B cell (primary cell): ENCODE results near the gene TCP10L. TPM values are rescaled to one million over a fixed set of nuclear protein-coding genes. Genes with fewer than 3 reads are reported as not detected.

Experiments used
- ATAC-seq: fragments of 200-7000 bp; cut with Tn5 transposase; one replicate; pipeline ENCODE4 v1.10.0; 2021; ENCODE audit warnings: low read depth, mild to moderate bottlenecking, moderate number of reproducible peaks, moderate library complexity
- CTCF ChIA-PET: fragments of 350-600 bp; sonication (Branson Sonifier 250); formaldehyde crosslinking; loops from one replicate; lab custom pipeline; 2021; ENCODE audit warnings: antibody characterized with exemption, inconsistent platforms; lab: Charles Lee
- POLR2A ChIA-PET: fragments of 350-600 bp; sonication (Branson Sonifier 250); formaldehyde crosslinking; loops from one replicate; lab custom pipeline; 2021; ENCODE audit warnings: antibody characterized with exemption; lab: Charles Lee
- DNase-seq: peaks from one replicate; pipeline ENCODE4 v3.0.0; 2013
- H2AFZ ChIP-seq: 2 replicates; pipeline ENCODE4 v1.6.1; 2012; ENCODE audit warnings: mild to moderate bottlenecking, low read depth, low read length; ENCODE audit not compliant: insufficient read depth, poor library complexity, severe bottlenecking
- H3K27ac ChIP-seq, 2 donors: 1 replicate in 1 of 2; 2 replicates in 1 of 2; pipeline ENCODE4 v1.5.1; 2012 to 2013; ENCODE audit warnings: low read length in 2 of 2, mild to moderate bottlenecking in 2 of 2, moderate library complexity in 1 of 2
- H3K27me3 ChIP-seq, 4 experiments: fragments of 200-600 bp in 1 of 4; sonication (generic) in 1 of 4; replicated peaks in 1 of 4; 1 replicate in 2 of 4; 2 replicates in 2 of 4; pipeline versions ENCODE4 v1.6.1 to v1.7.0; 2013 to 2016; ENCODE audit warnings: low read length in 3 of 4, mild to moderate bottlenecking in 2 of 4, mixed read lengths in 1 of 4, moderate library complexity in 1 of 4; ENCODE audit not compliant: insufficient read depth in 4 of 4, control insufficient read depth in 3 of 4; ENCODE audit errors: control extremely low read depth in 1 of 4
- H3K36me3 ChIP-seq, 2 experiments: replicated peaks in 1 of 2; 1 replicate in 1 of 2; 2 replicates in 1 of 2; pipeline versions ENCODE4 v1.6.1 to v1.7.1; 2013; ENCODE audit warnings: low read length in 1 of 2; ENCODE audit not compliant: insufficient read depth in 2 of 2, control insufficient read depth in 1 of 2; ENCODE audit errors: control extremely low read depth in 1 of 2, extremely low read depth in 1 of 2
- H3K4me1 ChIP-seq, 2 donors: fragments of 200-600 bp in 1 of 2; sonication (generic) in 1 of 2; 1 replicate in 1 of 2; 2 replicates in 1 of 2; pipeline versions ENCODE4 v1.5.1 to v1.6.1; 2013 to 2017; ENCODE audit warnings: low read length in 2 of 2; ENCODE audit not compliant: control insufficient read depth in 2 of 2, insufficient read depth in 2 of 2
- H3K4me2 ChIP-seq: replicated peaks from 2 replicates; pipeline ENCODE3; 2012; ENCODE audit warnings: mild to moderate bottlenecking, low read depth, low read length; ENCODE audit not compliant: poor library complexity, severe bottlenecking
- H3K4me3 ChIP-seq, 5 experiments: fragments of 200-600 bp in 1 of 5; sonication (generic) in 1 of 5; 1 replicate in 3 of 5; 2 replicates in 2 of 5; pipeline versions ENCODE4 v1.5.1 to v1.7.0; 2011 to 2016; ENCODE audit warnings: low read length in 4 of 5, mild to moderate bottlenecking in 4 of 5, low read depth in 2 of 5, control low read depth in 1 of 5, moderate library complexity in 1 of 5; ENCODE audit not compliant: insufficient read depth in 1 of 5; ENCODE audit errors: control extremely low read depth in 1 of 5, extremely low read depth in 1 of 5
- H3K79me2 ChIP-seq: fragments of 200-600 bp; sonication (generic); one replicate; pipeline ENCODE4 v1.6.0; 2016; ENCODE audit warnings: low read length; ENCODE audit not compliant: control insufficient read depth, insufficient read depth
- H3K9ac ChIP-seq: fragments of 200-600 bp; sonication (generic); 2 replicates; pipeline ENCODE4 v1.6.1; 2017; ENCODE audit warnings: mild to moderate bottlenecking, low read length, moderate library complexity
- H3K9me3 ChIP-seq, 3 donors: one replicate each; pipeline versions ENCODE4 v1.6.1 to v1.7.1; 2013; ENCODE audit warnings: low read length in 2 of 3; ENCODE audit not compliant: control insufficient read depth in 2 of 3, insufficient read depth in 1 of 3; ENCODE audit errors: control extremely low read depth in 1 of 3
- H4K20me1 ChIP-seq: 2 replicates; pipeline ENCODE4 v1.6.0; 2012; ENCODE audit warnings: mild to moderate bottlenecking, low read length; ENCODE audit not compliant: insufficient read depth, control insufficient read depth, poor library complexity, severe bottlenecking
- H3K27ac Mint-ChIP-seq: one replicate; pipeline ENCODE4 v1.8.0; 2021; ENCODE audit warnings: mixed read lengths
- H3K27me3 Mint-ChIP-seq: one replicate; pipeline ENCODE4 v1.8.0; 2021; ENCODE audit warnings: mixed read lengths
- H3K4me1 Mint-ChIP-seq: one replicate; pipeline ENCODE4 v1.8.0; 2021; ENCODE audit warnings: mixed read lengths
- H3K4me3 Mint-ChIP-seq: one replicate; pipeline ENCODE4 v1.8.0; 2021; ENCODE audit warnings: mixed read lengths
- H3K9me3 Mint-ChIP-seq: one replicate; pipeline ENCODE4 v1.8.0; 2022; ENCODE audit warnings: mixed read lengths; ENCODE audit not compliant: insufficient read depth
- CTCF ChIP-seq: fragments of 200-600 bp; IDR thresholded peaks from one replicate; pipeline ENCODE4 v1.8.0; 2022; ENCODE audit warnings: antibody characterized with exemption, mild to moderate bottlenecking
- EZH2 ChIP-seq: IDR thresholded peaks from 2 replicates; pipeline ENCODE4 v1.6.1; 2012; ENCODE audit warnings: borderline replicate concordance, low read depth, mild to moderate bottlenecking, moderate library complexity, low read length; ENCODE audit not compliant: insufficient read depth, poor library complexity, severe bottlenecking
- WGBS: methylation state at CpG from one replicate; pipeline ENCODE4 v1.1.5; 2013; ENCODE audit warnings: missing lambda C conversion rate; ENCODE audit not compliant: insufficient coverage; 5-methylcytosine and 5-hydroxymethylcytosine counted together
- intact Hi-C: fragments of 100-400 bp; cut with micrococcal nuclease; formaldehyde crosslinking; loops from one replicate; pipeline ENCODE4 v1.10.0; 2022
- polyA plus RNA-seq: library from polyadenylated mRNA; depleted of rRNA; stranded (reverse); fragments of >200 nt; gene quantifications from 2 replicates; pipeline ENCODE4 v1.2.3, GENCODE V29; 2012
- total RNA-seq, 2 donors: library from RNA; stranded (reverse); fragments of 120-200 nt in 1 of 2; gene quantifications; 1 replicate in 1 of 2; 2 replicates in 1 of 2; pipeline versions ENCODE4 v1.2.3 to v1.2.4, GENCODE V29; 2013 to 2022

The TCP10L gene
- total and polyA plus RNA-seq, 2 donors (not counting 1 experiment from before 2014, with no cell fraction given): 0.39 TPM

GRCh38 chr21:32599091-32599490 is 13.8 kb upstream of the TCP10L start:
- TF ChIP-seq EZH2: no peak
- no peak for TF ChIP-seq CTCF
- Histone ChIP-seq H3K27me3 (no peaks in the 10 kb centered on the region), H3K9me3 (no peaks in the 10 kb centered on the region), H3K79me2 (no peaks in the 10 kb centered on the region), H3K36me3 (peaks cover 7 to 33% of the 10 kb centered on the region in 2 experiments), H3K4me2 (no peak overlapping the region), H3K9ac (no peak overlapping the region), H3K4me1 (no peaks in the 10 kb centered on the region), H3K27ac (no peak overlapping the region), H4K20me1 (peaks cover 6% of the 10 kb centered on the region), H3K4me3 (no peak overlapping the region), H2AFZ (no peak overlapping the region)
- intact Hi-C loops: no loop called here
- DNase-seq (no peak), ATAC-seq (no peak)
- Mint-ChIP-seq H3K9me3 (no peaks in the 10 kb centered on the region), H3K4me3 (no peak overlapping the region), H3K27ac (no peak overlapping the region), H3K4me1 (peaks cover 4% of the 10 kb centered on the region), H3K27me3 (no peaks in the 10 kb centered on the region)
- POLR2A ChIA-PET: no interaction called here
- 100% methylated on average over 1 of the region's 5 CpGs for WGBS
- CTCF ChIA-PET: interaction anchor here (2.0 to 4.6 kb wide), 3 partner anchors 9 to 13 kb away, joined by 8 to 21 read pairs (median 12); partner anchors contain the start of gene CFAP298

- Mint-ChIP-seq H3K9me3 (no peaks in the 10 kb centered on the region), H3K27me3 (no peaks in the 10 kb centered on the region), H3K4me1 (peaks cover 4% of the 10 kb centered on the region), H3K27ac (no peak overlapping the region), H3K4me3 (no peak overlapping the region)
- no peaks in the 10 kb centered on the region for H3K27me3 ChIP-seq
- 94% methylated on average over 3 of the region's 6 CpGs for WGBS
- POLR2A ChIA-PET: no interaction called here
- H3K9me3 ChIP-seq: no peaks in the 10 kb centered on the region
- H3K4me3 ChIP-seq: no peak overlapping the region
- intact Hi-C loops: no loop called here
- DNase-seq: no peak
- no peaks in the 10 kb centered on the region for H3K4me1 ChIP-seq
- TF ChIP-seq EZH2 (no peak), CTCF (no peak)
- H3K79me2 ChIP-seq: no peaks in the 10 kb centered on the region
- H4K20me1 ChIP-seq: peaks cover 6% of the 10 kb centered on the region
- CTCF ChIA-PET: no interaction called here
- peaks cover 4 to 15% of the 10 kb centered on the region in 2 experiments for H3K36me3 ChIP-seq
- H3K4me2 ChIP-seq: no peak overlapping the region
- H2AFZ ChIP-seq: no peak overlapping the region
- ATAC-seq: no peak
- H3K9ac ChIP-seq: no peak overlapping the region
- H3K27ac ChIP-seq: no peak overlapping the region
Measured at GRCh38 chr21:32597205-32597604, 11.9 kb upstream of the TCP10L start.
